ENCODE measurements around the gene TBX2.

Gene TBX2

GRCh38 chr17:61454381-61455323 lies 55.0 kb downstream of the TBX2 start:
- DNase-seq (ENCODE audit: low read depth), result no peak

- DNase-seq (ENCODE audit: low read depth), result no peak
Observed at GRCh38 chr17:61455324-61456060, 55.8 kb downstream of the TBX2 start.

GRCh38 chr17:61456061-61456681 lies 56.5 kb downstream of the TBX2 start:
- DNase-seq (ENCODE audit: low read depth), result no peak

- no peak for DNase-seq (ENCODE audit: low read depth)
Observed at GRCh38 chr17:61456688-61457225, 57.1 kb downstream of the TBX2 start.

GRCh38 chr17:61457226-61457983 lies 57.8 kb downstream of the TBX2 start:
- no peak for DNase-seq (ENCODE audit: low read depth)

GRCh38 chr17:61458000-61458399 lies 58.4 kb downstream of the TBX2 start:
- DNase-seq (ENCODE audit: low read depth), result no peak

- no peak for DNase-seq (ENCODE audit: low read depth)
Observed at GRCh38 chr17:61458421-61459141, 58.9 kb downstream of the TBX2 start.

Data from stimulated activated CD8-positive, alpha-beta memory T cell treated with anti-CD3 and anti-CD28 coated beads, Interleukin-4, amount 100 ng/mL, for 24 hours (primary cell).